GM18868 (cell line): ENCODE results near the gene NDUFA3.

Source experiments
- ATAC-seq: cut with Tn5 transposase; IDR thresholded peaks from one replicate; pipeline ENCODE4 v1.9.1; 2021; ENCODE audit warnings: mild to moderate bottlenecking, moderate library complexity; ENCODE audit not compliant: unreplicated experiment

NDUFA3 gene

GRCh38 chr19:54137699-54138488 lies 35.2 kb downstream of the NDUFA3 start, which contains the start of gene CNOT3:
TSS of gene CNOT3 (plus strand) at chr19:54137762. CDS start at chr19:54142979, 5,217 bp downstream.
- ATAC-seq = no peak

GRCh38 chr19:54138489-54139256 lies 36.0 kb downstream of the NDUFA3 start:
- no peak for ATAC-seq

GRCh38 chr19:54141356-54141755 lies 38.7 kb downstream of the NDUFA3 start:
- no peak for ATAC-seq

GRCh38 chr19:54142166-54142780 lies 39.6 kb downstream of the NDUFA3 start:
- no peak for ATAC-seq

- no peak for ATAC-seq
Observed at GRCh38 chr19:54145541-54146158, 43.0 kb downstream of the NDUFA3 start.

- no peak for ATAC-seq
Observed at GRCh38 chr19:54147676-54148075, 45.0 kb downstream of the NDUFA3 start.

- ATAC-seq = no peak
Observed at GRCh38 chr19:54148158-54148557, 45.5 kb downstream of the NDUFA3 start.

GRCh38 chr19:54149021-54149812 lies 46.6 kb downstream of the NDUFA3 start:
- ATAC-seq = no peak

GRCh38 chr19:54151362-54152035 lies 48.8 kb downstream of the NDUFA3 start:
- ATAC-seq = no peak

GRCh38 chr19:54152267-54152666 lies 49.6 kb downstream of the NDUFA3 start:
- no peak for ATAC-seq

- ATAC-seq = no peak
Observed at GRCh38 chr19:54152878-54153524, 50.3 kb downstream of the NDUFA3 start.

GRCh38 chr19:54153731-54154326 lies 51.2 kb downstream of the NDUFA3 start:
- no peak for ATAC-seq

- ATAC-seq = no peak
Observed at GRCh38 chr19:54154603-54155345, 52.1 kb downstream of the NDUFA3 start.

- ATAC-seq = no peak
Observed at GRCh38 chr19:54155694-54156093, 53.0 kb downstream of the NDUFA3 start.

GRCh38 chr19:54156490-54156889 lies 53.8 kb downstream of the NDUFA3 start:
- ATAC-seq = no peak

- no peak for ATAC-seq
Observed at GRCh38 chr19:54156953-54157352, 54.3 kb downstream of the NDUFA3 start.
